HG02623 (cell line): ENCODE data around the gene AFAP1.
"Not testable (repeated sequence)": the region's sequence is repeated elsewhere in the genome, so short reads cannot be mapped to it uniquely, and the experiment has no call there.

Source experiments
- ATAC-seq: cut with Tn5 transposase; IDR thresholded peaks from one replicate; pipeline ENCODE4 v1.9.1; 2021; ENCODE audit warnings: moderate library complexity; ENCODE audit not compliant: unreplicated experiment

The AFAP1 gene

DNA sequence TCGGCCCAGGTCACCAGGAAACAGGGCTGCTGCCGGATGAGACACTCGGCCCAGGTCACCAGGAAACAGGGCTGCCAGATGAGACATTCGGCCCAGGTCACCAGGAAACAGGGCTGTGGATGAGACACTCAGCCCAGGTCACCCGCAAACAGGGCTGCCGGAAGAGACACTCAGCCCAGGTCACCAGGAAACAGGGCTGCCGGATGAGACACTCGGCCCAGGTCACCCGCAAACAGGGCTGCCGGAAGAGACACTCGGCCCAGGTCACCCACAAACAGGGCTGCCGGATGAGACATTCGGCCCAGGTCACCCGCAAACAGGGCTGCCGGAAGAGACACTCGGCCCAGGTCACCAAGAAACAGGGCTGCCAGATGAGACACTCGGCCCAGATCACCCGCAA is 21.5 kb downstream of the AFAP1 start:
- ATAC-seq: not testable (repeated sequence)

DNA sequence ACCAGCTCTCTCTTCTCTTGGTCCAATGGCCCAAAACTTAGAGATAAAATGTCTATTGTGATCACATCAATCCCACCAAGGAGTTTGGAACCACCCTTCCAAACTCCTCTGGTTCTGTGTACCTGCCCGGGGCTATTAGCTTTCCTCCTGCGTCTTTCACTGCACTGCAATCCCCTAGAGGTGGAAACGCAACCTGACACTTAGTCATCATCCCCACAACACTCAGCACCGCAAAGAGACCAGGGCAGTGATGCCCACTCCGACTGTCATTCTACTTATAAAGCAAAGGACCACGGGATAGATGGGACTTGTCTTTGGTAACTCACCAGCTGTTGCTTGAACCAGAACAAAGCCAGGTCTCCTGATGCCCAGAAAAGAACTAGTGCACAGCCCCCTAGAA is 22.0 kb downstream of the AFAP1 start:
- no peak for ATAC-seq

DNA sequence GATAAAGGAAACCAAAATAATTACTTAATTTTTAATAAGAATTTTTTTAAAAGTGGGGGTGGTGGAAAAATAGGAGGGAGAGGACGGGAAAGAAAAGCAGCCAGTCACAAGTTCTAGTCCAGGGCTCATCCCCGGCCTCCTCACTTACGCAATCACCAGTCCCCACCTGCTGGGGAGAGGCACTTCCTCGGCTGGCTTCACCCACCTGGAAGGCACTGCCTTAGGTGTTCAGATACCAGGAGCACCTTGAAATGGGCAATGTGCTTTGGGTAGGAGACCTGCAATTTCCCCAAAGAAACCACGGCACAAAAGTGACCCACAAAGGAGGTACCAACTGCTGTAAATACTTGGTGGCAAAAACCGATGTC is 23.8 kb downstream of the AFAP1 start:
- ATAC-seq: no peak

- ATAC-seq: no peak
These were observed 26.8 kb downstream of the AFAP1 start for GRCh38 chr4:7912826-7913225.

- ATAC-seq: no peak
These were observed 28.6 kb downstream of the AFAP1 start for GRCh38 chr4:7910952-7911578.

DNA sequence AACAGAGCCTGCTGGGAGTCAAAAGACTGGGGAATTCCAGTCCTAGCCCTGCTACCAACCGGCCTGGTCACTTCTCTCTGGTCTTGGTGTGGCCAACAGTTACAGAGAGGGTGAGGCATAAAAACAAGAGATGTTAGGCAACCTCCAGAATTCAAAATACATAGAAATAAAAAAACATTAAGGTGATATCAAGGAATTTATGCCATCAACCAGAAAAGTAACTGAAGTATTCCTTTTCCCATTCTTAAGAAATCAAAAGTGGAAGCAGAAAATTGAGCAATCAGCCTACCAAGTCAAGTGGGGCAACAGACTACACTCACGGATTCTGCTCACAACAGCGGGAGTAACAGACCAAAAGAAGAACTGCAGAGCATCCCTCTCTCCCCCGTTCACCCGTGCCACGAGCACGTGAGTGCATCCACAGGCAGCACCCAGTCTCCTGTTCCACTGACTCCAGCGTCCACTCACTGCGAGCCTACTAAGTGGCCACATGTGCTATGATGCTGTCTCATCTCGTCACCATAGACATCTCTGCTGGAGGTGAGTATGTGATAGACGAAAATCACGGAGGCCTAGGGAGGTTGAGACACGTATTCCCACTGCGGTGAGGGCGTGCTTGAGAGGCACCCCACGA is 29.3 kb downstream of the AFAP1 start:
- ATAC-seq: no peak

DNA sequence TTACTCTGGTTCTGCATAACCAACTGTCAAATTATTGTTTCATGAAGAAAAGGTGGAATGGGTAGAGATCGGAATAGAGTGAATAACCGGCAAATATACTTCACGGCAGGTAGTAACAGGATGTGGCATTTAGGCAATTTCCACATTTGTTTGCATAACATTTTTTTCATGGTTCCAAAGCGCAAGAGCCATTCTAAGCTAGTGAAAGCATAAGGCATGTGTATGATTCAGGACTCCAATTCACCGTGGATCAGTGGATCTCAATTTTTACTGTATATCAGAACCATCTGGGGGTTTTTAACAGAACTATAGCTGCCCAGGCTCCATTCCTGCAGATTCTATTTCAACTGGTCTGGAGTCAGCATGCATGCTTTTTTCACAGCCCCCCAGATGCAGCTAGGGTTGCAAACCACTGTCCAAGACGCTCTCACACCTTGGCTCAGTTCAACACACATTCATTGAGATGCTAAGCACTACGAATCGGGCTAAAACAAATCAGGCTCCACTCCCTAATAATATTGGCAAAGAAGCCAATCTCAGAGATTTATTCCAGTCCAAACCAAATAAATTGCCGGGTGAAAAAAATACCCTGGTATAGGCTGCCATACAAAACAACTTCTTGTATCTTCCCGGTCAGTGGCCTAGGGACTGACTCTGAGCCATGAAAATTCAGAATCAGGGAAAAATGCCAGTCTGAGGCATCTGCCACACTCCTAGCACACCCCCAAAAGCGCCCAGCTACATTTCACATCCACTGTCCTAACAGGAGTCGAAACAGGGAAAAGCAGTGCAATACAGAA is 30.0 kb downstream of the AFAP1 start:
- ATAC-seq: no peak

DNA sequence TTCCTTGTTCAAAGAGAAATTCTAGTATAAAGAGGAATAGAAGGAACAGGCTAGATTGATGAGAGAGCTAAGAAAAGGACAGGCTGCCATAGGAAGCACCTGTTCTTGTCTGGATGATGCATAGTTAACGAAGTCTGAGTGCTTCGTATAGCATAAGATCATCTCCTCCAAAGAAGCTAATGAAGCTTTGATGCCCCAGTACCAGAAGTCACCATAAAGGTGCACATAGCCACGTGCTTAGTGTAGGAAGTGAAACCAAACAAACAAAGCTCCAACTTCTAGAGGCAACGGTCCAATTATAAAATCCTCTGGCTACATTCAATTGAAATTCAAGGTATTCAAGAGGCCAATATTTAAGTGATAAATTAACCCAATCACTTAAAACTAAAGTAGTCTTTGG is 31.0 kb downstream of the AFAP1 start:
- ATAC-seq: no peak

DNA sequence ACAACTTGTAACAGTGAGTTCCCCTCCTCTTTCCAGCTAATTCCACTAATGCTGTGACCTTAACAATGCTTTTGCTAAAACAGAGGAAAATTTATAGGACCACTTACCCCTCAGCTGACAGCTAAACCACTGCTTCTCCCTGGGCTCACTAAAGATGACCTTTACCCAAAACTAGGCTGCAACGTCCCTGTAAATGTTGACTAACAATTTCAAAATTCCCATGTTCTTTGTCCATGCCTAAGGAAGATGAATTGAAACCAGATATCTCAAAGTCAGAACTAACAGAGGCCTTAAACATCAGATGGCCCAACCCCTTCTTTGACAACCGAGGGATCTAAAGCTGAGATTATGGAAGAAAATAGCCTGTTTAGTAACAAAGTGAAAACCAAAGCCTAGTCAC is 32.5 kb downstream of the AFAP1 start:
- no peak for ATAC-seq

DNA sequence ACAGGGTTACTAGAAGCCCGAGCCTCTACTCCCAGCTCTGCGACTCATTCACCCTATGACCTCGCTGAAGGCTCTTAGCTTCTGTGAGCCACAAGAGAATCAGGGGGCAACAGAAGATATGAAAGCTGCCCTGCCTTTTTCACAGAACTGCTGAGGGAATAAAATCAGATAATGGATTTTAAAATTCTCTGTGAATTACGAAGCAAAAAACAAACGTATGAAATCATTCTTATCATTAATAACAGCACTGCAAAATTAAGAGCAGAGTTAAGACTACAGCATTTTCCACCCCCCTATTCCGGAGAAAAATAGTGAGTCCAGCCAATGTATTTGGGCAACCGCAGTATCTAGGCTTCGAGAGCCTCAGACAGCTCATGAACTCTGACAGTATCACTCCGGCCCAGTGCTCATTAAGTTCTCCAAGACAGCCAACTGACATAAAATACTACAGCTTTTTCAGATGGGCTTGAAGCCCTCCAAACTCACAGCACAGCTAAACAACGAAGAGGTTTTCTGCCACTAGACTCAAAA is 33.4 kb downstream of the AFAP1 start:
- ATAC-seq: no peak

- ATAC-seq: no peak
These were observed 34.4 kb downstream of the AFAP1 start for GRCh38 chr4:7904952-7905915.

DNA sequence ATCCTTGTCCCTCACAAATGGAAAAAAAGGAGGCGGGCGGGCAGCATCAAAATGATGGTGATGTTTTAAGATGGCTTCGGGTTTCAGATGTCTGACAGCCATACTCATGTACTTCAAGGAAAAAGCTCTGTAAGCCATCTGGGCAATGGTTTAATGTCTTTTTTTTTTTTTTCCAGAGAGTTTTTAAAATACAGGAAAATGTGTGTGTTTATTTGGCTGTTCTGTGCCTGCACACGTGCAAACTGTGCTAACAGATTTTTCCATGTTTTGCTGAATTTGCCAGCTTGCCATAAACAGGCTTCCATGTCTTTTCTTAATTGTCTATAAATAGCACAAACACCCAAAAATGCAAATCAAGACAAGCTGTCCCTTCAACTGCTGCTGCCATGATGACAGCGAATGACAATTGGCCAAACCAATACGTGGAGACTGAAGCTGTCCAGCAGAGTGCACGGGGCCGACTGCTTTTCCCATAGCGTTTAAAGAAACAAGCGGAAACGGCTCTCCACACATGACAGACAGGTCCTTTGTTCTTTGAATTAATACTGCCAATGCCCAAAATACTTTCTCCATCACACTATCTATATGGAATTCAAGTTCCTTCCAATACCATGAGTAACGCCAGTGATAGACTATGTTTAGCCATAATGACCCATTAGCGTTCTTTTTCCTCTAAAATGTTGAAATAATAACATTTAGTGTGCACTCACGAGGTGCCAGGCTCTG is 35.7 kb downstream of the AFAP1 start:
- ATAC-seq: no peak

- no peak for ATAC-seq
These were observed 36.8 kb downstream of the AFAP1 start for GRCh38 chr4:7902826-7903225.

DNA sequence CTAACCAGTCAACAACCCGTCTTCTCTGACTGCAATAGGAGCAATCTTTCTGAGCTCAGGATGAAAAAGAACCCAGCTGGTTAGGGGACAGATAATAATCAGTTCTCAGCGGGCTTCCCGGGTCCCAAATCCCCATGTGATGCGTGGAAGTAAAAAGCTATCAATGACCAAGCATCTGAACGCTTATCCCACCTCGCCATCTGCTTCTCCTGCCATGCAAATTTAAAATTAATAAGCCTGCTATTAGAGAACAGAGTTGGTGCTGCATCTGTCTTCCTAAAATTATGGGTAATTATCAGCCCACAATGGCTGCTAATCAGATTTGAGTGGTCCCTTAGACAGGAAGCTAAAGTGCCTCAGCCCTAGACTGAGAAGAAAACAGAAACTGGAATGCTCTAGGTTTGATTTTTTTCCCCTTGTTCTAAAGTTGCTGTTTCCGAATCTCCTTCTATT is 37.5 kb downstream of the AFAP1 start:
- no peak for ATAC-seq

DNA sequence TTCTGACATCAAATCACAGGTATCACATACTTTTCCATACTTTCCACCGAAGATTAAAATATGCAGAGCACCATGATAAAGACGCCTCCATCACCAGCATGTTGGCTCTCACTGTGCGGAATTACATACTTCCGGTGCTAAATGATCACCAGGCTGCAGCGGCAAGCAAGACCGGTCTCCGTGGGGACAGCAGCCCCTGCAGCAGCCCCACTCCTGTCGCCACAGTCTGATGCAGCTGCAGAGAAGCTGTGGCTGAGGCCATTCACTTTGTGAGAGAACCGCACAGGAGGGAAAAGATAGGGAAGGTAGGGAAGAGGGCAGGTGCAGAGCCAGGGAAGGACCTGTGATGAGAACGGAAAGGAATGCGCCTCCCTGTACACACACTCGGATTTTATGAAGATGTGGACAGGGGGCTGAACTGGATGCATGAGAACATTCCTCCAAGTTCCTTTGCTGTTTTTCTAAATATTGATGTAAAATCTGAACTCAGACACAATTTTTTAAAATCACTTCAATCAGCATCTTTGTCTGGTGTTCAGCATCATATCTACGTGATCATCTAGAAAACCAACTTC is 38.3 kb downstream of the AFAP1 start:
- no peak for ATAC-seq

GRCh38 chr4:7900334-7900909 is 39.2 kb downstream of the AFAP1 start:
- ATAC-seq: no peak

- ATAC-seq: no peak
These were observed 40.3 kb downstream of the AFAP1 start for GRCh38 chr4:7899184-7899869.

DNA sequence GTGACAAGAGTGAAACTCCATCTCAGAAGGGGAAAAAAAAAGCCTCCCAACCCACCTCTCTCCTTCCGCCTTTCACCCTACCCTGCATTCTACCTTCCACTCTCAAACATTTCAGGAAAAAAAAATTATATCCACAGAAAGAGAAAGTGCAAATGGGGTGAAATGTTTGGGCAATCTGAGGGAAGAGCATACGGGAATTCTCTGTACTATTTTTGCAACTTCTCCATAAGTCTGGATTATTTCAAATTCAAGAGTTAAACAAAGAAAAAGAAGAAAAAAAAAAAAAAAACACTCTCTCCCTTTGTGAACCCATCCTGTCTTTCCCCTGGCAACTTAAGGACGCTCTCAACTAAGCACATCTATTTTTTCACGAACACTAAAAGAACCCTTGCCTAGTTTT is 41.3 kb downstream of the AFAP1 start:
- ATAC-seq: no peak

DNA sequence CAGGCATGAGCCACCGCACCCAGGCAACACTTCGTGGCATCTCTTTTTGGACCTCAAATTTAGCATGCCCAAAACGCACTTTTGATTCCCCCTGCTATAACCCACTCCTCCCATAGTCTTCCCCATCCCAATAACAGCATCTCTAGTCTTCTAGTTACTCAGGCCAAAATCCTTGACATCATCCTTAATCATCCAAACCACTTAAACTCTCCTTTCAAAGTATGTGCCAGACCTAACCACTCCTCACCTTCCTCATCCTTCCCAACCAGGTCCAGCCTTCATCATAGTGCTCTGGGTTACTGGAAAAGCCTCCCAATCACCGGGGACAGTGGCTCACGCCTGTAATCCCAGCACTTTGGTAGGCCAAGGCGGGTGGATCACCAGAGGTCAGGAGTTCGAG is 41.9 kb downstream of the AFAP1 start:
- no peak for ATAC-seq
